Hindlimb muscle (tissue), 1 donor: ENCODE data around the gene MBOAT7. TPM values are rescaled to one million over a fixed set of nuclear protein-coding genes. Genes with fewer than 3 reads are reported as not detected.
"Not testable (repeated sequence)": the region's sequence is repeated elsewhere in the genome, so short reads cannot be mapped to it uniquely, and the experiment has no call there.

Experiments used
- DNase-seq: peaks from one replicate; pipeline ENCODE4 v3.0.0-alpha.2; 2013
- polyA plus RNA-seq: library from polyadenylated mRNA; unstranded; fragments of 120-200 nt; gene quantifications from one replicate; pipeline ENCODE4 v1.2.1, GENCODE V29; 2013; ENCODE audit not compliant: insufficient read length

MBOAT7 gene
- 28.9 TPM for polyA plus RNA-seq

- no peak for DNase-seq
Measured at GRCh38 chr19:54189145-54189734, at the start of gene MBOAT7. Gene MBOAT7, minus strand, starts transcription at chr19:54189580. Its CDS starts 1,072 bp downstream, at chr19:54188508.

- DNase-seq, result no peak
Measured at GRCh38 chr19:54233941-54234340, 44.6 kb upstream of the MBOAT7 start.

GRCh38 chr19:54231077-54231931 is 41.9 kb upstream of the MBOAT7 start:
- DNase-seq, result peak; percentile 74

- DNase-seq, result no peak
Measured at GRCh38 chr19:54230031-54230430, 40.7 kb upstream of the MBOAT7 start.

- no peak for DNase-seq
Measured at GRCh38 chr19:54229146-54229545, 39.8 kb upstream of the MBOAT7 start.

GRCh38 chr19:54224619-54225018 is 35.2 kb upstream of the MBOAT7 start:
- DNase-seq, result not testable (repeated sequence)

- DNase-seq, result not testable (repeated sequence)
Measured at GRCh38 chr19:54223937-54224281, 34.5 kb upstream of the MBOAT7 start.

- not testable (repeated sequence) for DNase-seq
Measured at GRCh38 chr19:54223277-54223936, 34.0 kb upstream of the MBOAT7 start.

- not testable (repeated sequence) for DNase-seq
Measured at GRCh38 chr19:54222474-54223276, 33.3 kb upstream of the MBOAT7 start, which contains the start of gene LILRB3. Gene LILRB3, minus strand, starts transcription at chr19:54223007. Its CDS starts 31 bp downstream, at chr19:54222976.

GRCh38 chr19:54221947-54222346 is 32.6 kb upstream of the MBOAT7 start:
- DNase-seq, result not testable (repeated sequence)

- DNase-seq, result not testable (repeated sequence)
Measured at GRCh38 chr19:54219702-54220101, 30.3 kb upstream of the MBOAT7 start.

GRCh38 chr19:54218960-54219661 is 29.7 kb upstream of the MBOAT7 start:
- DNase-seq, result no peak

GRCh38 chr19:54218259-54218658 is 28.9 kb upstream of the MBOAT7 start:
- no peak for DNase-seq

- DNase-seq, result not testable (repeated sequence)
Measured at GRCh38 chr19:54217517-54218247, 28.3 kb upstream of the MBOAT7 start.

GRCh38 chr19:54216869-54217268 is 27.5 kb upstream of the MBOAT7 start:
- no peak for DNase-seq

- DNase-seq, result not testable (repeated sequence)
Measured at GRCh38 chr19:54214734-54215133, 25.4 kb upstream of the MBOAT7 start.

- not testable (repeated sequence) for DNase-seq
Measured at GRCh38 chr19:54214217-54214616, 24.8 kb upstream of the MBOAT7 start.

GRCh38 chr19:54211235-54211634 is 21.9 kb upstream of the MBOAT7 start:
- DNase-seq, result no peak

GRCh38 chr19:54209811-54210494 is 20.6 kb upstream of the MBOAT7 start:
- DNase-seq, result no peak

- DNase-seq, result no peak
Measured at GRCh38 chr19:54209058-54209810, 19.9 kb upstream of the MBOAT7 start.
